ENCODE data around the gene MATN1.
"Not testable (repeated sequence)": the region's sequence is repeated elsewhere in the genome, so short reads cannot be mapped to it uniquely, and the experiment has no call there.

The MATN1 gene

GRCh38 chr1:30693822-30694221, 29.6 kb downstream of the MATN1 start:
- no peak for DNase-seq

- DNase-seq = no peak
These were observed 30.0 kb downstream of the MATN1 start for GRCh38 chr1:30693366-30693765.

GRCh38 chr1:30692948-30693301, 30.5 kb downstream of the MATN1 start:
- no peak for DNase-seq

GRCh38 chr1:30692201-30692947, 31.0 kb downstream of the MATN1 start:
- no peak for DNase-seq

GRCh38 chr1:30691480-30691879, 31.9 kb downstream of the MATN1 start:
- DNase-seq = no peak

GRCh38 chr1:30689901-30690645, 33.3 kb downstream of the MATN1 start:
- no peak for DNase-seq

GRCh38 chr1:30688920-30689794, 34.2 kb downstream of the MATN1 start:
- no peak for DNase-seq

GRCh38 chr1:30688516-30688915, 34.9 kb downstream of the MATN1 start:
- DNase-seq = not testable (repeated sequence)

GRCh38 chr1:30687886-30688285, 35.5 kb downstream of the MATN1 start:
- no peak for DNase-seq

GRCh38 chr1:30686236-30686935, 37.0 kb downstream of the MATN1 start:
- no peak for DNase-seq

- DNase-seq = no peak
These were observed 37.6 kb downstream of the MATN1 start for GRCh38 chr1:30685796-30686165.

GRCh38 chr1:30684881-30685795, 38.2 kb downstream of the MATN1 start:
- no peak for DNase-seq

- DNase-seq = no peak
These were observed 39.1 kb downstream of the MATN1 start for GRCh38 chr1:30684259-30684658.

GRCh38 chr1:30683699-30684098, 39.7 kb downstream of the MATN1 start:
- DNase-seq = no peak

GRCh38 chr1:30682396-30683275, 40.7 kb downstream of the MATN1 start:
- no peak for DNase-seq

GRCh38 chr1:30681782-30682181, 41.6 kb downstream of the MATN1 start:
- no peak for DNase-seq

GRCh38 chr1:30680879-30681278, 42.5 kb downstream of the MATN1 start:
- DNase-seq = no peak

GRCh38 chr1:30680429-30680828, 43.0 kb downstream of the MATN1 start:
- no peak for DNase-seq

GRCh38 chr1:30679976-30680305, 43.4 kb downstream of the MATN1 start:
- no peak for DNase-seq

GRCh38 chr1:30679201-30679975, 44.0 kb downstream of the MATN1 start:
- no peak for DNase-seq
